Sciatic nerve (tissue), 2 donors: Measurements from ENCODE around the gene SERINC3. TPM values are rescaled to one million over a fixed set of nuclear protein-coding genes. Genes with fewer than 3 reads are reported as not detected.

Experiments
- ATAC-seq: fragments of 200-7000 bp; cut with Tn5 transposase; one replicate; pipeline ENCODE4 v1.9.1; 2020; ENCODE audit warnings: mild to moderate bottlenecking, moderate library complexity
- DNase-seq: peaks from one replicate; pipeline ENCODE4 v3.0.0-alpha.2; 2020; ENCODE audit warnings: low spot score
- intact Hi-C: fragments of 100-400 bp; cut with DNase I; formaldehyde crosslinking; loops from one replicate; pipeline ENCODE4 v1.14.2; 2022
- total RNA-seq: library from RNA; stranded (reverse); fragmentation: NEBNext Ultra II Directional; extraction: Animal tissue kit (Norgen Biotek cat#: 25700); gene quantifications from one replicate; pipeline ENCODE4 v1.2.1, GENCODE V29; 2021
- donor health status: DM: no; HTN: no; CAD: no.
- donor health status: DM: no; HTN: no; CAD: no.

The SERINC3 gene
- total RNA-seq, 1 donor from 2014 or later, result 114 TPM

DNA sequence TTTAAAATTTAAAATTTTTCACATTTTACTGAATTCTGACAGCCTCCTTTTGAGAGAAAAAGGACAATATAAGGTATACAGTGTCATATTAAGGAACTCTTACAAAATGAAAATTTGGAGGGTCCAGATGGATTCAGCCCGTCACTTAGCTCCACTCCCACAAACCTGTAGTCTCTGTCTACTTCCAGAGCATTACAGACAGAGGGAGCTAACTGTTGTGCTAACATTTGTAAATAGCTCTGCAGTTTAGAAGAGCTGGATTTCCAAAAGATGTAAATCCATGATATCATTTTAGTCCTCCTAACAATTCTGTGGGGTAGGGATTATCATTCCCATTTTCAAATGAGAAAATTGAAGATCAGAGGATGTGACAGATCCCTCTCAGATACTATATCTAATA is 16.1 kb upstream of the SERINC3 start:
- intact Hi-C loops, result loop anchor here (10.0 kb wide), 1 partner anchor 67 kb away; no protein-coding TSS in a partner anchor
- ATAC-seq (no peak), DNase-seq (no peak)

DNA sequence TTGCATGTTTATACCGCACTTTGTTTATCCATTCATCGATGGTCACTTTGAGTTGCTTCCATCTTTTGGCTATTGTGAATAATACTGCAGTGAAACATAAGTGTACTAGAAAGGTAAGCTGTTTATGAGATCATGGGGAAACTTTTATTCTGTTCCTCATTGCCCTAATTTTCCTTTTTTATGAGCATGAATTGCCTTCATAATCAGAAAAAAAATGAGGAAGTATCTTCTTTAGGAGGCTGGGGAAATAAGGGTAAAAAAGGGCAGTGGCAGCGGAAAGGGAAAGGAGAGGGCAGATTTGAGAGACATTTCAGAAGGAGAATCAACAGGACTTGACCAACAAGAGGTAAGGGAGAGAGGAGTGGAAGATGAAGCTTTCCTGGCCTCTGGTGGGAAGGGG is 14.3 kb upstream of the SERINC3 start:
- ATAC-seq (no peak), DNase-seq (no peak)
- intact Hi-C loops, result loop anchor here (10.0 kb wide), 1 partner anchor 69 kb away; no protein-coding TSS in a partner anchor

GRCh38 chr20:44533928-44534327 is 12.1 kb upstream of the SERINC3 start:
- ATAC-seq, result no peak
- intact Hi-C loops, result loop anchor here (10.0 kb wide), 1 partner anchor 71 kb away; no protein-coding TSS in a partner anchor
- DNase-seq, result no peak

DNA sequence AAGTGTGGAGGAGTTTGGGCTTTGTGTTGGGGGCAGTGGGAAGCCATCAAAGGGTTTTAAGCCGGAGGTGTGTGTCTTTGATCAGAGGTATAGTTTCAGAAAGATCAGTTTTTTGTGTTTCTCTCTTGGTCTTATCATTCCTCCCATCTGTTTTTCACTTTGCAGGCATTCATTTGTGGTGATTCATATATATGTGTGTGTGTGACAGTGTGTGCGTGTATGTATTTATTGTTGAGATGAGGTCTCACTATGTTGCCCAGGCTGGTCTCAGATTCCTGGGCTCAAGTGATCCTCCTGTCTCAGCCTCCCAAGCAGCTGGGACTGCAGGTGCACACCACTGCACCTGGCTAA is 11.1 kb upstream of the SERINC3 start:
- ATAC-seq, result no peak
- no peak for DNase-seq
- intact Hi-C loops, result loop anchor here (10.0 kb wide), 1 partner anchor 72 kb away; no protein-coding TSS in a partner anchor

- no peak for DNase-seq
- ATAC-seq, result peak; percentile 32
- intact Hi-C loops, result loop anchor here (10.0 kb wide), 1 partner anchor 72 kb away; no protein-coding TSS in a partner anchor
Measured at GRCh38 chr20:44532259-44532980, 10.6 kb upstream of the SERINC3 start.

GRCh38 chr20:44528309-44528708 is 6.4 kb upstream of the SERINC3 start:
- intact Hi-C loops, result no loop called here
- DNase-seq, result no peak
- ATAC-seq, result no peak

- no peak for ATAC-seq
- intact Hi-C loops, result no loop called here
Measured at GRCh38 chr20:44527716-44528199, 5.9 kb upstream of the SERINC3 start.

GRCh38 chr20:44526129-44526528 is 4.3 kb upstream of the SERINC3 start:
- intact Hi-C loops, result no loop called here
- ATAC-seq (no peak), DNase-seq (no peak)

More at GRCh38 chr20:44527716-44528199, 5.9 kb upstream of the SERINC3 start:
- no peak for DNase-seq

DNA sequence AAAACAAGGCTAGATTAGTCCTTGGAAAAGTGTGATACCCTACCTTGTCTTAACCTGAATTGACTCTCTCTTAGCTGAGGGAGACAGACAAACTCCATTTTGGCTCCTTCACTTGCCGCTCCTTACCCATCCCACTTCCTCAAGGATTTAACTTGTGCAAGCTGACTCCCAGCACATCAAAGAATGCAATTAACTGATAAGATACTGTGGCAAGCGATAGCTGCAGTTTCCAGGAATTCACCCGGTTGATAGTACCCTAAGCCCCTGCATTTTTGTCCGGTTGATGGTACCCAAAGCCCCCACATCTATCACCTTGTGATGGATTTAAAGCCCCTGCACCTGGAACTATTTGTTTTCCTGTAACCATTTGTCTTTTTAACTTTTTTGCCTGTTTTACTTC is 1.9 kb upstream of the SERINC3 start:
- intact Hi-C loops, result no loop called here
- no peak for DNase-seq
- ATAC-seq, result no peak

GRCh38 chr20:44522841-44523240 is 971 bp upstream of the SERINC3 start:
- intact Hi-C loops, result no loop called here
- DNase-seq (no peak), ATAC-seq (no peak)

GRCh38 chr20:44520881-44521280 is 989 bp downstream of the SERINC3 start:
- no peak for ATAC-seq
- intact Hi-C loops, result no loop called here
- no peak for DNase-seq

GRCh38 chr20:44518248-44518647 is 3.6 kb downstream of the SERINC3 start:
- ATAC-seq, result no peak
- intact Hi-C loops, result no loop called here
- DNase-seq, result no peak

- ATAC-seq, result no peak
- intact Hi-C loops, result no loop called here
Measured at GRCh38 chr20:44517454-44517853, 4.4 kb downstream of the SERINC3 start.

GRCh38 chr20:44516491-44516890 is 5.4 kb downstream of the SERINC3 start:
- intact Hi-C loops, result no loop called here
- DNase-seq, result no peak
- peak; percentile 8 for ATAC-seq

More at GRCh38 chr20:44517454-44517853, 4.4 kb downstream of the SERINC3 start:
- no peak for DNase-seq

DNA sequence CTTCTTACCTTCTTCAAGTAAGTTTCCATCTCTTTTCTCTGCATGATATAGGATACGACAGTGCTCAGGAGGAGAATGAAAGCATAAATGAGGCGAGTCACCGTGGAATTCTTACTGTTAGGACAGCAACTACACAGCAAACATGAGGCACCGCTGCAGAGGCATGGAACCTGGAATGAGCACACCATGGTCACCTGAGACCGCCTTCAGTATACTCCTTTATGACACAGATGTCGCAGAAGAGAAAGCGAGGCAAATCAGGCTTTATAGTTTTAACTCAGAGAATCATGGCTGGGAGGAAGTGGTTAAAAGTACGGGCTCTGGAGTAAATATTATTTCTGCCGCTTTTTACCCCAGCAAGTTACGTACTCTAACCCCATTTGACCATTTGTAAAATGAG is 8.0 kb downstream of the SERINC3 start:
- DNase-seq, result no peak
- no peak for ATAC-seq
- intact Hi-C loops, result no loop called here

GRCh38 chr20:44509762-44510161 is 12.1 kb downstream of the SERINC3 start:
- no peak for ATAC-seq
- intact Hi-C loops, result no loop called here

GRCh38 chr20:44504402-44505307 is 17.2 kb downstream of the SERINC3 start:
- intact Hi-C loops, result no loop called here
- DNase-seq, result no peak
- ATAC-seq, result no peak

More at GRCh38 chr20:44509762-44510161, 12.1 kb downstream of the SERINC3 start:
- DNase-seq, result no peak

DNA sequence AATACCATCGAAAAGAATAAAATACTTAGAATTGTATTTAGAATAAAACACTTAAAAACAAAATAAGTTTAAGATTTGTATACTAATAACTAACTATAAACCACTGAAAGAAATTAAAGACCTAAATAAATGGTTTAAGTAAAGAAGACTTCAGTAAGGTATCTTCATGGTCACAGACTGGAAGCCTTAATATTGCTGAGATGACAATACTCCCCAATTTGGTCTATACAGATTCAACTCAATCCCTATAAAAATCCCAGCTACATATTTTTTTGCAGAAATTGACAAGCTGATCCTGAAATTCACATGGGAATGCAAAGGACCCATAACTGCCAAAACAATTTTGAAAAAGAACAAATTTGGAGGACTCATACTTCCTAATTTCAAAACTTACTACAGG is 18.9 kb downstream of the SERINC3 start:
- DNase-seq (no peak), ATAC-seq (no peak)
- intact Hi-C loops, result no loop called here

DNA sequence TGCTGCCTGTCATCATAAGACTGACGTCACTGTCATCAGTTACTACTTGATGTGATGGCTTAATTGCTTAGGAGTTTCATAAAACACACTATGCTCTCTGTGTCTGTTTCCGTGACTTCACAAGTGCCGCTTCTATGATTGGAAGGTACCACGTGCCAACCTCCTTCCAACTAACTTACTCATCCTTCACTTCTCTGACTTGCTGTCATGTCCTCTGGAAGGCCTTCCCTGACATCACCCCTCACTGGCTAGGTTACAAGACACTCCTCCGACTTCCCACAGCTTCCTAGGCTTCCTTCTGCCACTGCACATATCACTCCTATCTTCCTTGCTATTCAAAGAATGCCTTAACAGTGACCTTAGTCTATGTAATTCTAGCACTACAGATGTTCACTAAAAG is 20.4 kb downstream of the SERINC3 start:
- ATAC-seq (no peak), DNase-seq (no peak)
- intact Hi-C loops, result no loop called here

DNA sequence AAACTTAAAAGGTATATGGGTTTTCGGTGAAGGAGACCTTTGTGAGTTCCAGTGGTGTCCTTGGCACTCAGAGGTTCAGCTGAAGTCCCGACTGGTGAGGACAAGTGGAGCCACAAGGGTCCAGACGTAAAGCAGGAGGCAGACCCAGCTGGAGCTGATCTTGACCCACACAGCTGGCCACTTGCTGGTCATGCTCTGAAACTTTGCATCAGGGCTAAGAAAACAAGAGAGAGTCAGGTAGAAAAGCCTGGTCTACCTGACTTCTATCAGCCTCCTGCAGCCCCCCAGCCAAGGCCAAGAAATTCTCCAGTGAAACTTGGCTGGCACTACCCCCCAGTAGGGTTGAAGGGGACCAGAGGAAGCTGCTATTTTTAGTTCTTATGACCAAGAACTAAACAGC is 21.6 kb downstream of the SERINC3 start:
- DNase-seq, result no peak
- ATAC-seq, result no peak
- intact Hi-C loops, result no loop called here
